IMR-90 (cell line): ENCODE measurements around the gene CDC45. TPM values are rescaled to one million over a fixed set of nuclear protein-coding genes. Genes with fewer than 3 reads are reported as not detected.

Experiments used
- ATAC-seq: fragments of 200-7000 bp; cut with Tn5 transposase; 2 replicates; pipeline ENCODE4 v1.9.1; 2020; ENCODE audit warnings: low read depth, mild to moderate bottlenecking, moderate library complexity
- BruUV-seq: library from RNA; stranded (reverse); fragments of 400-500 nt; replicated peaks from 2 replicates; lab custom pipeline; 2021; lab: Mats Ljungman, UMichigan
- CTCF ChIA-PET: fragments of 300-600 bp; formaldehyde crosslinking; extraction: SDS; loops from one replicate; lab custom pipeline; 2021; ENCODE audit warnings: antibody characterized with exemption; lab: Yijun Ruan, JAX
- POLR2A ChIA-PET: fragments of 300-600 bp; sonication (Branson Sonifier 250); formaldehyde crosslinking; loops from one replicate; lab custom pipeline; 2022; ENCODE audit warnings: antibody characterized with exemption; ENCODE audit not compliant: unreplicated experiment; lab: Charles Lee
- DNase-seq: peaks from one replicate; pipeline ENCODE4 v3.0.0; 2013
- H2AFZ ChIP-seq: replicated peaks from 2 replicates; pipeline ENCODE3; 2013; ENCODE audit warnings: low read length, mild to moderate bottlenecking; ENCODE audit not compliant: poor library complexity
- H2AK5ac ChIP-seq: 2 replicates; pipeline ENCODE4 v1.6.1; 2013; ENCODE audit warnings: low read depth, low read length, inconsistent platforms
- H2AK9ac ChIP-seq: replicated peaks from 2 replicates; pipeline ENCODE3; 2013; ENCODE audit warnings: mild to moderate bottlenecking, low read depth, low read length, moderate library complexity; ENCODE audit not compliant: poor library complexity
- H2BK120ac ChIP-seq: 2 replicates; pipeline ENCODE4 v1.6.1; 2013; ENCODE audit warnings: low read depth, low read length, inconsistent platforms
- H2BK15ac ChIP-seq: 3 replicates; pipeline ENCODE4 v1.6.1; 2013; ENCODE audit warnings: low read depth, low read length, inconsistent platforms
- H2BK20ac ChIP-seq: 2 replicates; pipeline ENCODE4 v1.6.1; 2013; ENCODE audit warnings: low read depth, mild to moderate bottlenecking, inconsistent platforms, low read length, moderate library complexity
- H2BK5ac ChIP-seq: 2 replicates; pipeline ENCODE4 v1.6.1; 2013; ENCODE audit warnings: mild to moderate bottlenecking, low read depth, low read length, inconsistent platforms; ENCODE audit not compliant: poor library complexity, severe bottlenecking
- H3K14ac ChIP-seq: replicated peaks from 2 replicates; pipeline ENCODE4 v1.6.1; 2013; ENCODE audit warnings: low read depth, low read length, inconsistent platforms
- H3K18ac ChIP-seq: 2 replicates; pipeline ENCODE4 v1.6.1; 2013; ENCODE audit warnings: low read depth, low read length, control low read depth
- H3K23ac ChIP-seq: 2 replicates; pipeline ENCODE4 v1.6.1; 2013; ENCODE audit warnings: low read depth, low read length, inconsistent platforms
- H3K27ac ChIP-seq: 2 replicates; pipeline ENCODE4 v1.5.1; 2013; ENCODE audit warnings: mild to moderate bottlenecking, control low read depth, low read length; ENCODE audit not compliant: insufficient read depth
- H3K27me3 ChIP-seq: 2 replicates; pipeline ENCODE4 v1.6.1; 2013; ENCODE audit warnings: low read length; ENCODE audit not compliant: control insufficient read depth, insufficient read depth
- H3K36me3 ChIP-seq: 2 replicates; pipeline ENCODE4 v1.6.1; 2013; ENCODE audit warnings: low read length, mixed read lengths; ENCODE audit not compliant: control insufficient read depth, insufficient read depth
- H3K4ac ChIP-seq: 2 replicates; pipeline ENCODE4 v1.6.1; 2013; ENCODE audit warnings: low read depth, low read length, inconsistent platforms
- H3K4me1 ChIP-seq: 2 replicates; pipeline ENCODE4 v1.6.1; 2013; ENCODE audit warnings: low read length, mixed read lengths; ENCODE audit not compliant: control insufficient read depth, insufficient read depth
- H3K4me2 ChIP-seq: 2 replicates; pipeline ENCODE4 v1.6.1; 2013; ENCODE audit warnings: low read depth, mild to moderate bottlenecking, control low read depth, low read length, moderate library complexity
- H3K4me3 ChIP-seq: 2 replicates; pipeline ENCODE4 v1.5.1; 2013; ENCODE audit warnings: low read depth, mild to moderate bottlenecking, control low read depth, low read length, moderate library complexity; ENCODE audit not compliant: insufficient read depth
- H3K56ac ChIP-seq: 2 replicates; pipeline ENCODE4 v1.6.1; 2013; ENCODE audit warnings: low read length, inconsistent platforms; ENCODE audit not compliant: insufficient read depth; ENCODE audit errors: extremely low read depth
- H3K79me1 ChIP-seq, 2 experiments: 2 replicates each; pipeline ENCODE4 v1.6.1; 2013; ENCODE audit warnings: low read length in 2 of 2, inconsistent platforms in 1 of 2, low read depth in 1 of 2
- H3K9ac ChIP-seq: 2 replicates; pipeline ENCODE4 v1.6.1; 2013; ENCODE audit warnings: low read depth, low read length, control low read depth
- H3K9me1 ChIP-seq: 2 replicates; pipeline ENCODE4 v1.6.1; 2013; ENCODE audit warnings: low read length, inconsistent platforms; ENCODE audit not compliant: insufficient read depth
- H3K9me3 ChIP-seq: 2 replicates; pipeline ENCODE4 v1.6.1; 2013; ENCODE audit warnings: low read length; ENCODE audit not compliant: control insufficient read depth, insufficient read depth
- H4K20me1 ChIP-seq: 2 replicates; pipeline ENCODE4 v1.6.1; 2013; ENCODE audit warnings: low read length, inconsistent platforms; ENCODE audit not compliant: insufficient read depth
- H4K5ac ChIP-seq: 2 replicates; pipeline ENCODE4 v1.6.1; 2013; ENCODE audit warnings: mild to moderate bottlenecking, low read depth, low read length, control low read depth
- H4K8ac ChIP-seq, 2 experiments: 2 replicates each; pipeline ENCODE4 v1.6.1; 2013; ENCODE audit warnings: low read depth in 2 of 2, low read length in 2 of 2, control low read depth in 1 of 2, inconsistent platforms in 1 of 2
- H4K91ac ChIP-seq: 2 replicates; pipeline ENCODE4 v1.6.1; 2013; ENCODE audit warnings: low read depth, low read length, inconsistent platforms; ENCODE audit not compliant: insufficient read depth
- BHLHE40 ChIP-seq: fragments of 150-350 bp; IDR thresholded peaks from 2 replicates; pipeline ENCODE4 v1.6.1; 2016; ENCODE audit warnings: mild to moderate bottlenecking, low read depth, low read length
- CEBPB ChIP-seq: IDR thresholded peaks from 2 replicates; pipeline ENCODE4 v1.6.1; 2012; ENCODE audit warnings: low read depth, low read length, improper control_type of control experiment
- FOS ChIP-seq: fragments of 150-350 bp; IDR thresholded peaks from 2 replicates; pipeline ENCODE4 v1.6.1; 2016; ENCODE audit warnings: low read depth, low read length
- MAFK ChIP-seq: IDR thresholded peaks from 2 replicates; pipeline ENCODE4 v1.6.1; 2012; ENCODE audit warnings: low read depth, low read length, improper control_type of control experiment
- MAZ ChIP-seq: IDR thresholded peaks from 2 replicates; pipeline ENCODE4 v1.6.1; 2012; ENCODE audit warnings: low read depth, mild to moderate bottlenecking, low read length, improper control_type of control experiment, moderate library complexity, borderline replicate concordance
- POLR2A ChIP-seq: IDR thresholded peaks from 2 replicates; pipeline ENCODE4 v1.6.1; 2012; ENCODE audit warnings: mild to moderate bottlenecking, low read depth, low read length
- RAD21 ChIP-seq: IDR thresholded peaks from 2 replicates; pipeline ENCODE4 v1.6.1; 2012; ENCODE audit warnings: low read length, improper control_type of control experiment
- SMC3 ChIP-seq: fragments of 150-350 bp; IDR thresholded peaks from 2 replicates; pipeline ENCODE4 v1.6.1; 2016; ENCODE audit warnings: low read depth, mild to moderate bottlenecking, antibody characterized with exemption, low read length, moderate library complexity
- WGBS, 2 experiments: methylation state at CpG; one replicate each; pipeline versions ENCODE4 v1.1.5 to v1.1.7; 2013; ENCODE audit warnings: missing lambda C conversion rate in 2 of 2; ENCODE audit not compliant: insufficient read length in 1 of 2; ENCODE audit errors: extremely low coverage in 2 of 2; 5-methylcytosine and 5-hydroxymethylcytosine counted together
- dilution Hi-C: fragments of 300-500 bp; cut with HindIII; formaldehyde crosslinking; loops from one replicate; pipeline ENCODE4 v1.14.3; 2018; ENCODE audit warnings: low sequenced_read_pairs; ENCODE audit not compliant: unreplicated experiment
- in situ Hi-C: fragments of 300-500 bp; cut with MboI; formaldehyde crosslinking; loops from 3 replicates; pipeline ENCODE4 v1.14.3; 2019; ENCODE audit warnings: low sequenced_read_pairs, inconsistent platforms, mixed read lengths
- intact Hi-C: fragments of 100-400 bp; cut with micrococcal nuclease; formaldehyde crosslinking; loops from 2 replicates; pipeline ENCODE4 v1.10.0; 2022
- polyA plus RNA-seq, 3 experiments: library from polyadenylated mRNA; depleted of rRNA; stranded (reverse); fragments of >200 nt; gene quantifications; 2 replicates each; pipeline ENCODE4 v1.2.3, GENCODE V29; 2012; ENCODE audit warnings: low replicate concordance in 1 of 3
- total RNA-seq: library from RNA; depleted of rRNA; stranded (reverse); fragments of >200 nt; gene quantifications from 2 replicates; pipeline ENCODE4 v1.2.3, GENCODE V29; 2012
- TF ChIP-seq, protein P1 (sequence below): fragments of 150-350 bp; IDR thresholded peaks from 2 replicates; pipeline ENCODE4 v1.6.1; 2017; ENCODE audit warnings: mild to moderate bottlenecking, antibody characterized with exemption, low read length, low read depth
- TF ChIP-seq, protein P2 (sequence below): fragments of 150-350 bp; IDR thresholded peaks from 2 replicates; pipeline ENCODE4 v1.6.1; 2016; ENCODE audit warnings: low read depth, mild to moderate bottlenecking, low read length, moderate library complexity, borderline replicate concordance

CDC45 gene
- total and polyA plus RNA-seq, 2 of the 4 experiments (the other 2 are of a cell fraction) = 22.7 to 44.6 TPM

GRCh38 chr22:19496324-19496630 is 16.6 kb downstream of the CDC45 start:
- H3K79me1 ChIP-seq = no peaks in the 10 kb centered on the region
- H2AK9ac ChIP-seq = no peak overlapping the region
- H3K27ac ChIP-seq = no peak overlapping the region
- no peak overlapping the region for H2BK120ac ChIP-seq
- DNase-seq = no peak
- in situ Hi-C loops (no loop called here), dilution Hi-C loops (no loop called here), intact Hi-C loops (loop anchor here (1.0 kb wide), 1 partner anchor 134 kb away; no protein-coding TSS in a partner anchor)
- no CpG with 5 or more reads among the region's 3 CpGs for WGBS, 2 experiments
- no TSS peak for BruUV-seq
- H3K4me3 ChIP-seq = no peak overlapping the region
- peaks cover 4% of the 10 kb centered on the region; the same call in 1 of the 2 replicates for H3K9me1 ChIP-seq
- H3K9ac ChIP-seq = no peak overlapping the region
- peaks cover 3% of the 10 kb centered on the region for H3K4me1 ChIP-seq
- no peak overlapping the region for H3K4me2 ChIP-seq
- no peak overlapping the region for H3K23ac ChIP-seq
- no peak overlapping the region for H3K14ac ChIP-seq
- H3K36me3 ChIP-seq = peaks cover 4% of the 10 kb centered on the region
- no peak overlapping the region for H4K8ac ChIP-seq
- no peak overlapping the region for H3K18ac ChIP-seq
- CTCF ChIA-PET = interaction anchor here (0.6 to 0.7 kb wide), 2 partner anchors 119 to 134 kb away, joined by 3 to 4 read pairs; no protein-coding TSS in a partner anchor
- H3K56ac ChIP-seq = no peak overlapping the region
- no peaks in the 10 kb centered on the region for H3K27me3 ChIP-seq
- POLR2A ChIA-PET = no interaction called here
- no peaks in the 10 kb centered on the region for H3K9me3 ChIP-seq
- no peak overlapping the region for H4K91ac ChIP-seq
- H2AFZ ChIP-seq = no peak overlapping the region
- H4K20me1 ChIP-seq = no peaks in the 10 kb centered on the region
- no peak overlapping the region for H2AK5ac ChIP-seq
- no peak overlapping the region for H3K4ac ChIP-seq
- H2BK5ac ChIP-seq = no peak overlapping the region
- H4K5ac ChIP-seq = no peak overlapping the region
- H2BK20ac ChIP-seq = no peak overlapping the region
- no peak for ATAC-seq
- TF ChIP-seq POLR2A (no peak), BHLHE40 (no peak), SMC3 (no peak), MAFK (no peak), RAD21 (no peak), CEBPB (no peak), MAZ (no peak), FOS (no peak)
- TF ChIP-seq, protein P1, sequence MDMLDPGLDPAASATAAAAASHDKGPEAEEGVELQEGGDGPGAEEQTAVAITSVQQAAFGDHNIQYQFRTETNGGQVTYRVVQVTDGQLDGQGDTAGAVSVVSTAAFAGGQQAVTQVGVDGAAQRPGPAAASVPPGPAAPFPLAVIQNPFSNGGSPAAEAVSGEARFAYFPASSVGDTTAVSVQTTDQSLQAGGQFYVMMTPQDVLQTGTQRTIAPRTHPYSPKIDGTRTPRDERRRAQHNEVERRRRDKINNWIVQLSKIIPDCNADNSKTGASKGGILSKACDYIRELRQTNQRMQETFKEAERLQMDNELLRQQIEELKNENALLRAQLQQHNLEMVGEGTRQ = no peak
- TF ChIP-seq, protein P2, sequence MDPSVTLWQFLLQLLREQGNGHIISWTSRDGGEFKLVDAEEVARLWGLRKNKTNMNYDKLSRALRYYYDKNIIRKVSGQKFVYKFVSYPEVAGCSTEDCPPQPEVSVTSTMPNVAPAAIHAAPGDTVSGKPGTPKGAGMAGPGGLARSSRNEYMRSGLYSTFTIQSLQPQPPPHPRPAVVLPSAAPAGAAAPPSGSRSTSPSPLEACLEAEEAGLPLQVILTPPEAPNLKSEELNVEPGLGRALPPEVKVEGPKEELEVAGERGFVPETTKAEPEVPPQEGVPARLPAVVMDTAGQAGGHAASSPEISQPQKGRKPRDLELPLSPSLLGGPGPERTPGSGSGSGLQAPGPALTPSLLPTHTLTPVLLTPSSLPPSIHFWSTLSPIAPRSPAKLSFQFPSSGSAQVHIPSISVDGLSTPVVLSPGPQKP = no peak
- H2BK15ac ChIP-seq = no peak overlapping the region
